CD4-positive, alpha-beta T cell treated with Interleukin-15 for 1 hour (primary cell): ENCODE measurements around the gene FCHSD1.
"Not testable (repeated sequence)": the region's sequence is repeated elsewhere in the genome, so short reads cannot be mapped to it uniquely, and the experiment has no call there.

ENCODE experiments used
- DNase-seq: peaks from one replicate; pipeline ENCODE4 v3.0.0-alpha.2; 2020

The FCHSD1 gene

GRCh38 chr5:141615991-141616720, 35.1 kb downstream of the FCHSD1 start:
- no peak for DNase-seq

- DNase-seq = no peak
Measured at GRCh38 chr5:141613344-141613743, 37.9 kb downstream of the FCHSD1 start.

GRCh38 chr5:141611289-141611688, 39.9 kb downstream of the FCHSD1 start:
- DNase-seq = no peak

- not testable (repeated sequence) for DNase-seq
Measured at GRCh38 chr5:141609921-141610320, 41.3 kb downstream of the FCHSD1 start.

- no peak for DNase-seq
Measured at GRCh38 chr5:141609044-141609443, 42.2 kb downstream of the FCHSD1 start.

- DNase-seq = no peak
Measured at GRCh38 chr5:141608557-141608956, 42.7 kb downstream of the FCHSD1 start.

GRCh38 chr5:141608046-141608445, 43.2 kb downstream of the FCHSD1 start:
- no peak for DNase-seq

GRCh38 chr5:141605523-141606277, 45.5 kb downstream of the FCHSD1 start:
- DNase-seq = peak; percentile 85

- peak; percentile 82 for DNase-seq
Measured at GRCh38 chr5:141603923-141604717, 47.1 kb downstream of the FCHSD1 start.

GRCh38 chr5:141602606-141603005, 48.6 kb downstream of the FCHSD1 start:
- DNase-seq = no peak

GRCh38 chr5:141598391-141599345, 52.5 kb downstream of the FCHSD1 start:
- DNase-seq = no peak

- no peak for DNase-seq
Measured at GRCh38 chr5:141597814-141598213, 53.4 kb downstream of the FCHSD1 start.

GRCh38 chr5:141597394-141597793, 53.8 kb downstream of the FCHSD1 start:
- DNase-seq = no peak

- DNase-seq = no peak
Measured at GRCh38 chr5:141596867-141597266, 54.4 kb downstream of the FCHSD1 start.

- no peak for DNase-seq
Measured at GRCh38 chr5:141590127-141590526, 61.1 kb downstream of the FCHSD1 start.
